ENCODE results near the gene CLDN6. TPM values are rescaled to one million over a fixed set of nuclear protein-coding genes. Genes with fewer than 3 reads are reported as not detected.

Gene CLDN6
- total and polyA plus RNA-seq, 2 donors, result 0.28 to 0.48 TPM

GRCh38 chr16:3026003-3026378, 8.0 kb upstream of the CLDN6 start:
- Histone ChIP-seq H3K27ac (ENCODE audit: low read depth in 1 of 2, low read length in 1 of 2) (no peak overlapping the region), H3K9me3 (ENCODE audit: control insufficient read depth in 2 of 2, insufficient read depth in 1 of 2, low read length in 1 of 2) (peaks cover 0 to 27% of the 10 kb centered on the region in 2 donors), H3K4me3 (ENCODE audit: low read length in 2 of 2) (no peak overlapping the region), H3K36me3 (ENCODE audit: control insufficient read depth in 2 of 2, insufficient read depth in 2 of 2, low read length in 1 of 2) (peaks cover 16 to 21% of the 10 kb centered on the region in 2 donors), H3K27me3 (ENCODE audit: control insufficient read depth in 2 of 2, insufficient read depth in 1 of 2, low read length in 1 of 2) (peaks cover 30 to 47% of the 10 kb centered on the region in 2 donors), H3K4me1 (ENCODE audit: control insufficient read depth in 2 of 2, insufficient read depth in 2 of 2, low read length in 2 of 2) (peaks cover 36 to 64% of the 10 kb centered on the region in 2 donors)
- WGBS, result 97% methylated on average over 8 of the region's 8 CpGs
- DNase-seq (ENCODE audit: low read depth in 6 of 9, low spot score in 9 of 9), result no peak

GRCh38 chr16:3025032-3026002, 7.3 kb upstream of the CLDN6 start:
- WGBS, result 98% methylated on average over 18 of the region's 18 CpGs
- peaks cover 30 to 47% of the 10 kb centered on the region in 2 donors for H3K27me3 ChIP-seq (ENCODE audit: control insufficient read depth in 2 of 2, insufficient read depth in 1 of 2, low read length in 1 of 2)
- peaks cover 16 to 21% of the 10 kb centered on the region in 2 donors for H3K36me3 ChIP-seq (ENCODE audit: control insufficient read depth in 2 of 2, insufficient read depth in 2 of 2, low read length in 1 of 2)
- H3K4me1 ChIP-seq (ENCODE audit: control insufficient read depth in 2 of 2, insufficient read depth in 2 of 2, low read length in 2 of 2), result peaks cover 42 to 71% of the 10 kb centered on the region in 2 donors
- no peak for DNase-seq (ENCODE audit: low read depth in 6 of 9, low spot score in 9 of 9)
- no peak overlapping the region for H3K4me3 ChIP-seq (ENCODE audit: low read length in 2 of 2)
- H3K27ac ChIP-seq (ENCODE audit: low read depth in 1 of 2, low read length in 1 of 2), result no peak overlapping the region
- peaks cover 0 to 30% of the 10 kb centered on the region in 2 donors for H3K9me3 ChIP-seq (ENCODE audit: control insufficient read depth in 2 of 2, insufficient read depth in 1 of 2, low read length in 1 of 2)

GRCh38 chr16:3023669-3024478, 5.9 kb upstream of the CLDN6 start, which contains the start of the genes HCFC1R1 and THOC6:
Gene HCFC1R1, minus strand, starts transcription at chr16:3023942. Its CDS starts 1 bp downstream, at chr16:3023941.
Gene THOC6, plus strand, starts transcription at chr16:3024035. Its CDS starts 292 bp downstream, at chr16:3024327.
- Histone ChIP-seq H3K9me3 (ENCODE audit: control insufficient read depth in 2 of 2, insufficient read depth in 1 of 2, low read length in 1 of 2) (peaks cover 0 to 24% of the 10 kb centered on the region in 2 donors), H3K27me3 (ENCODE audit: control insufficient read depth in 2 of 2, insufficient read depth in 1 of 2, low read length in 1 of 2) (peaks cover 30 to 47% of the 10 kb centered on the region in 2 donors), H3K4me1 (ENCODE audit: control insufficient read depth in 2 of 2, insufficient read depth in 2 of 2, low read length in 2 of 2) (peaks cover 43 to 66% of the 10 kb centered on the region in 2 donors), H3K36me3 (ENCODE audit: control insufficient read depth in 2 of 2, insufficient read depth in 2 of 2, low read length in 1 of 2) (peaks cover 16 to 21% of the 10 kb centered on the region in 2 donors), H3K4me3 (ENCODE audit: low read length in 2 of 2) (peak within 1 kb of the TSS; percentile 79 to 85), H3K27ac (ENCODE audit: low read depth in 1 of 2, low read length in 1 of 2) (peak within 1 kb of the TSS; percentile 85 to 92)
- WGBS, result 2% methylated on average over 69 of the region's 69 CpGs
- DNase-seq (ENCODE audit: low read depth in 6 of 9, low spot score in 9 of 9), result peak; percentile 96 to 99 (median 98)

- Histone ChIP-seq H3K4me1 (ENCODE audit: control insufficient read depth in 2 of 2, insufficient read depth in 2 of 2, low read length in 2 of 2) (peaks cover 40 to 61% of the 10 kb centered on the region in 2 donors), H3K27ac (ENCODE audit: low read depth in 1 of 2, low read length in 1 of 2) (peak overlapping the region; percentile 85 to 92)
- DNase-seq (ENCODE audit: low read depth in 6 of 9, low spot score in 9 of 9), result no peak
Measured at GRCh38 chr16:3023415-3023668, 5.4 kb upstream of the CLDN6 start.

GRCh38 chr16:3022684-3023414, 4.9 kb upstream of the CLDN6 start:
- peaks cover 34 to 50% of the 10 kb centered on the region in 2 donors for H3K27me3 ChIP-seq (ENCODE audit: control insufficient read depth in 2 of 2, insufficient read depth in 1 of 2, low read length in 1 of 2)
- H3K4me1 ChIP-seq (ENCODE audit: control insufficient read depth in 2 of 2, insufficient read depth in 2 of 2, low read length in 2 of 2), result peaks cover 40 to 62% of the 10 kb centered on the region in 2 donors
- peaks cover 16 to 21% of the 10 kb centered on the region in 2 donors for H3K36me3 ChIP-seq (ENCODE audit: control insufficient read depth in 2 of 2, insufficient read depth in 2 of 2, low read length in 1 of 2)
- H3K4me3 ChIP-seq (ENCODE audit: low read length in 2 of 2), result peak overlapping the region in 1 of 2 donors; percentile 79
- peak overlapping the region; percentile 53 to 68 for H3K27ac ChIP-seq (ENCODE audit: low read depth in 1 of 2, low read length in 1 of 2)
- WGBS, result 78% methylated on average over 8 of the region's 8 CpGs
- no peak for DNase-seq (ENCODE audit: low read depth in 6 of 9, low spot score in 9 of 9)
- peaks cover 0 to 19% of the 10 kb centered on the region in 2 donors for H3K9me3 ChIP-seq (ENCODE audit: control insufficient read depth in 2 of 2, insufficient read depth in 1 of 2, low read length in 1 of 2)

More at GRCh38 chr16:3023415-3023668, 5.4 kb upstream of the CLDN6 start:
- H3K4me3 ChIP-seq (ENCODE audit: low read length in 2 of 2), result peak overlapping the region; percentile 79 to 85
- peaks cover 0 to 19% of the 10 kb centered on the region in 2 donors for H3K9me3 ChIP-seq (ENCODE audit: control insufficient read depth in 2 of 2, insufficient read depth in 1 of 2, low read length in 1 of 2)
- H3K27me3 ChIP-seq (ENCODE audit: control insufficient read depth in 2 of 2, insufficient read depth in 1 of 2, low read length in 1 of 2), result peaks cover 30 to 47% of the 10 kb centered on the region in 2 donors
- 64% methylated on average over 6 of the region's 6 CpGs for WGBS
- peaks cover 16 to 21% of the 10 kb centered on the region in 2 donors for H3K36me3 ChIP-seq (ENCODE audit: control insufficient read depth in 2 of 2, insufficient read depth in 2 of 2, low read length in 1 of 2)

- H3K36me3 ChIP-seq (ENCODE audit: control insufficient read depth in 2 of 2, insufficient read depth in 2 of 2, low read length in 1 of 2), result peaks cover 14 to 16% of the 10 kb centered on the region in 2 donors
- peaks cover 40 to 56% of the 10 kb centered on the region in 2 donors for H3K27me3 ChIP-seq (ENCODE audit: control insufficient read depth in 2 of 2, insufficient read depth in 1 of 2, low read length in 1 of 2)
- DNase-seq (ENCODE audit: low read depth in 6 of 9, low spot score in 9 of 9), result peak in 1 of 9 donors; percentile 41
- H3K27ac ChIP-seq (ENCODE audit: low read depth in 1 of 2, low read length in 1 of 2), result peak overlapping the region; percentile 55 to 69
- H3K4me1 ChIP-seq (ENCODE audit: control insufficient read depth in 2 of 2, insufficient read depth in 2 of 2, low read length in 2 of 2), result peaks cover 38 to 59% of the 10 kb centered on the region in 2 donors
- no peak overlapping the region for H3K4me3 ChIP-seq (ENCODE audit: low read length in 2 of 2)
- peaks cover 0 to 20% of the 10 kb centered on the region in 2 donors for H3K9me3 ChIP-seq (ENCODE audit: control insufficient read depth in 2 of 2, insufficient read depth in 1 of 2, low read length in 1 of 2)
- WGBS, result 61% methylated on average over 8 of the region's 8 CpGs
Measured at GRCh38 chr16:3022208-3022683, 4.3 kb upstream of the CLDN6 start.

GRCh38 chr16:3021449-3022207, 3.6 kb upstream of the CLDN6 start:
- Histone ChIP-seq H3K4me1 (ENCODE audit: control insufficient read depth in 2 of 2, insufficient read depth in 2 of 2, low read length in 2 of 2) (peaks cover 38 to 59% of the 10 kb centered on the region in 2 donors), H3K36me3 (ENCODE audit: control insufficient read depth in 2 of 2, insufficient read depth in 2 of 2, low read length in 1 of 2) (peaks cover 8 to 10% of the 10 kb centered on the region in 2 donors), H3K9me3 (ENCODE audit: control insufficient read depth in 2 of 2, insufficient read depth in 1 of 2, low read length in 1 of 2) (peaks cover 0 to 16% of the 10 kb centered on the region in 2 donors), H3K27me3 (ENCODE audit: control insufficient read depth in 2 of 2, insufficient read depth in 1 of 2, low read length in 1 of 2) (peaks cover 42 to 61% of the 10 kb centered on the region in 2 donors), H3K27ac (ENCODE audit: low read depth in 1 of 2, low read length in 1 of 2) (peak overlapping the region; percentile 55 to 69), H3K4me3 (ENCODE audit: low read length in 2 of 2) (peak overlapping the region; percentile 38 to 60)
- DNase-seq (ENCODE audit: low read depth in 6 of 9, low spot score in 9 of 9), result peak in 3 of 9 donors; percentile 61 to 76 (median 64)
- 28% methylated on average over 25 of the region's 25 CpGs for WGBS
